ENCODE results near the gene KMT2D.

KMT2D gene

DNA sequence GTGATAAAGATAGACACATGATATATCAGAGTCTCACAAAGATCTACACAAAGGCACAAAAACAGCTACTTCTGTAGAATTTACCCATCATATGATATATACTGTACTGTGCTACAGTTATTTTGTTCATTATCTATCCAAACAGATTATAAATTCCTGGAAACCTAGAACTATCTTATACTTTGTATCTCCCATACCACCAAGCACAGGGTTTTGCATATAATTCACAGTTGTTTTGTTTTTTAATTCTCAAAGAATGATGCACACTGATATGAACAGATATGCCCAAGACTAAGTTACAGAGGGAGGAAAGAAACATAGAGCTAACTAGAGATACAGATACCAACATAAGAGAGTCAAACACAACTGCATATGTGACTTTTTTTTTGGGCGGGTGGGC, 45.4 kb downstream of the KMT2D start:
- FAIRE-seq, result no peak

GRCh38 chr12:49014547-49014946, 46.0 kb downstream of the KMT2D start:
- FAIRE-seq, result no peak

DNA sequence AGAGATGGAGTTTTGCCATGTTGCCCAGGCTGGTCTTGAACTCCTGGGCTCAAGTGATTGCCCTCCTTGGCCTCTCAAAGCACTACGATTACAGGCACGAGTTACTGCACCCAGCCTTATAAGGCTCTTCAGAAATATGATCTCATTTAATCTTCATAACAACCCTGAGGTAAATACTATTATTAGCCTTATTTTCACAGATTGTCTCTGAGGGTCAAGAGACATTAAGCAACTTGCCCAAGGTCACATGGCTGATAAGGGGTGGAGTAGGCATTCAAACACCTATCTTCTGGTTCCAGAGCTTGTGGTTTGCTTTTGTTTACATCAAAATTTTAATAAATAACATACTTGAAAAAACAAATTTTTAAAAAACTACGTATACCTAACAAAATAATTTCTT, 47.2 kb downstream of the KMT2D start:
- FAIRE-seq, result no peak

DNA sequence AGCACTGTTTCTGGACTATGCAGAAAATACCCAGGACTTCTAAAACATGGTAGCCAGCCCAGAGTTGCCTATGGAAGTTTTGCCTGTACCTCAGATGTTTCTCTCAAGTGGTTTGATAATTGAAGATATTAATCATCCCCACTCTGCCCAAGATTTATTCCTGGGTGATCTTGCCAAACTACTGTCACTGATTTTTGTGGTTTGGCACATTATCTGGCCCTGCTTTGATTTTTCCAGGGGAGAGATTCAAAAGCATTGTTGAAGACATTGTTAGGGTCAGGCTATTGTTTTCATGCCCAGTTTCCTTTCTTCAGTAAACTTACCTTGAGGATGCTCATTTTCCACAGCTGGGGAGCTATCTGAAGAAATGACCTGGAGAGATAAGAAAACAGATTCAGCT, 47.9 kb downstream of the KMT2D start:
- no peak for FAIRE-seq
